SK-N-SH (cell line): ENCODE data around the gene CAPG. TPM values are rescaled to one million over a fixed set of nuclear protein-coding genes. Genes with fewer than 3 reads are reported as not detected.

ENCODE experiments used
- CTCF ChIA-PET: fragments of 300-600, 350-600 bp; formaldehyde crosslinking; extraction: SDS; loops from one replicate; lab custom pipeline; 2021; lab: Yijun Ruan, JAX
- POLR2A ChIA-PET: fragments of 350-600 bp; sonication (Branson Sonifier 250); formaldehyde crosslinking; extraction: SDS; loops from one replicate; lab custom pipeline; 2020; ENCODE audit warnings: antibody characterized with exemption, inconsistent platforms; lab: Yijun Ruan, JAX
- DNase-seq: peaks from one replicate; pipeline ENCODE4 v3.0.0; 2012
- H2AFZ ChIP-seq: fragments of 200-600 bp; sonication (generic); 2 replicates; pipeline ENCODE4 v1.8.1; 2016; ENCODE audit warnings: antibody characterized with exemption, mild to moderate bottlenecking, low read depth
- H3F3A ChIP-seq: fragments of 200-600 bp; sonication (generic); replicated peaks from 2 replicates; pipeline ENCODE3; 2016; ENCODE audit warnings: antibody characterized with exemption, mild to moderate bottlenecking; ENCODE audit not compliant: insufficient read depth
- H3K27ac ChIP-seq, 2 experiments: fragments of 200-500 bp in 1 of 2; fragments of 200-600 bp in 1 of 2; sonication (Bioruptor generic) in 1 of 2; sonication (generic), shearing (Covaris generic) in 1 of 2; 2 replicates each; pipeline versions ENCODE4 v1.5.1 to v1.6.1; 2014 to 2016; ENCODE audit warnings: low read depth in 2 of 2, inconsistent platforms in 1 of 2, low read length in 1 of 2, mild to moderate bottlenecking in 1 of 2, mixed read lengths in 1 of 2
- H3K27me3 ChIP-seq: fragments of 200-600 bp; sonication (generic), shearing (Covaris generic); 2 replicates; pipeline ENCODE4 v1.6.1; 2016; ENCODE audit warnings: mixed run types; ENCODE audit not compliant: insufficient read depth
- H3K36me3 ChIP-seq, 2 experiments: fragments of 200-500 bp in 1 of 2; fragments of 200-600 bp in 1 of 2; sonication (Bioruptor generic) in 1 of 2; sonication (generic) in 1 of 2; replicated peaks in 1 of 2; 2 replicates each; pipeline versions ENCODE3 to v1.5.1; 2014 to 2016; ENCODE audit warnings: low read length in 1 of 2, mild to moderate bottlenecking in 1 of 2; ENCODE audit not compliant: insufficient read depth in 2 of 2, control insufficient read depth in 1 of 2
- H3K4me1 ChIP-seq, 2 experiments: fragments of 200-500 bp in 1 of 2; fragments of 200-600 bp in 1 of 2; sonication (Bioruptor generic) in 1 of 2; sonication (generic), shearing (Covaris generic) in 1 of 2; 2 replicates each; pipeline versions ENCODE4 v1.5.1 to v1.6.1; 2014 to 2016; ENCODE audit warnings: low read depth in 1 of 2, low read length in 1 of 2, mixed run types in 1 of 2; ENCODE audit not compliant: insufficient read depth in 2 of 2, control insufficient read depth in 1 of 2
- H3K4me2 ChIP-seq: fragments of 200-600 bp; sonication (generic), shearing (Covaris generic); 2 replicates; pipeline ENCODE4 v1.6.1; 2017; ENCODE audit warnings: mixed run types
- H3K4me3 ChIP-seq, 2 experiments: fragments of 200-500 bp in 1 of 2; fragments of 200-600 bp in 1 of 2; sonication (Bioruptor generic) in 1 of 2; sonication (generic), shearing (Covaris generic) in 1 of 2; 2 replicates each; pipeline versions ENCODE4 v1.5.1 to v1.8.1; 2014 to 2016; ENCODE audit warnings: low read depth in 2 of 2, inconsistent platforms in 1 of 2, low read length in 1 of 2, mild to moderate bottlenecking in 1 of 2, mixed read lengths in 1 of 2, moderate library complexity in 1 of 2
- H3K79me2 ChIP-seq: fragments of 200-600 bp; sonication (generic); 2 replicates; pipeline ENCODE4 v1.8.1; 2017; ENCODE audit warnings: mild to moderate bottlenecking; ENCODE audit not compliant: insufficient read depth
- H3K9ac ChIP-seq: fragments of 200-600 bp; sonication (generic); 2 replicates; pipeline ENCODE4 v1.6.1; 2017; ENCODE audit warnings: mixed run types
- H3K9me2 ChIP-seq: fragments of 200-600 bp; sonication (generic); 2 replicates; pipeline ENCODE4 v1.6.1; 2017; ENCODE audit warnings: mixed run types
- H3K9me3 ChIP-seq: fragments of 200-600 bp; sonication (generic); 2 replicates; pipeline ENCODE4 v1.6.1; 2017; ENCODE audit warnings: mixed run types, mild to moderate bottlenecking, moderate library complexity
- H4K20me1 ChIP-seq: fragments of 200-600 bp; sonication (generic); 2 replicates; pipeline ENCODE4 v1.6.1; 2017; ENCODE audit warnings: mild to moderate bottlenecking, mixed run types; ENCODE audit not compliant: insufficient read depth
- ELF1 ChIP-seq: IDR thresholded peaks from 2 replicates; pipeline ENCODE4 v1.4.0; 2012
- EP300 ChIP-seq, 2 experiments: IDR thresholded peaks; 2 replicates each; pipeline versions ENCODE4 v1.4.0 to v1.6.1; 2012; ENCODE audit warnings: borderline replicate concordance in 1 of 2, low read depth in 1 of 2, low read length in 1 of 2
- FOSL2 ChIP-seq: IDR thresholded peaks from 2 replicates; pipeline ENCODE4 v1.4.0; 2012; ENCODE audit warnings: low read depth, mild to moderate bottlenecking, moderate library complexity, borderline replicate concordance
- GABPA ChIP-seq: IDR thresholded peaks from 2 replicates; pipeline ENCODE4 v1.4.0; 2012; ENCODE audit warnings: low read depth, mild to moderate bottlenecking
- GATA2 ChIP-seq: sonication (generic); formaldehyde crosslinking; IDR thresholded peaks from 2 replicates; pipeline ENCODE4 v1.5.0; 2020; ENCODE audit warnings: mild to moderate bottlenecking, missing genetic modification reagents
- IRF3 ChIP-seq: fragments of 150-350 bp; IDR thresholded peaks from 2 replicates; pipeline ENCODE4 v1.6.1; 2016; ENCODE audit warnings: mild to moderate bottlenecking, low read depth, low read length
- JUND ChIP-seq: IDR thresholded peaks from 2 replicates; pipeline ENCODE4 v1.4.0; 2012
- MXI1 ChIP-seq: IDR thresholded peaks from 2 replicates; pipeline ENCODE4 v1.6.1; 2012; ENCODE audit warnings: mild to moderate bottlenecking, low read depth, low read length, improper control_type of control experiment
- NFIC ChIP-seq: IDR thresholded peaks from 2 replicates; pipeline ENCODE4 v1.4.0; 2012; ENCODE audit warnings: borderline replicate concordance
- NRF1 ChIP-seq: IDR thresholded peaks from 2 replicates; pipeline ENCODE4 v1.6.1; 2012; ENCODE audit warnings: low read depth, mild to moderate bottlenecking, low read length
- PBX3 ChIP-seq: IDR thresholded peaks from 2 replicates; pipeline ENCODE4; 2012
- POLR2AphosphoS5 ChIP-seq: IDR thresholded peaks from 2 replicates; pipeline ENCODE4 v1.6.1; 2012; ENCODE audit warnings: low read depth, low read length
- RAD21 ChIP-seq: IDR thresholded peaks from 2 replicates; pipeline ENCODE4 v1.6.1; 2012; ENCODE audit warnings: mild to moderate bottlenecking, low read length
- RFX5 ChIP-seq: IDR thresholded peaks from 2 replicates; pipeline ENCODE4 v1.6.1; 2012; ENCODE audit warnings: mild to moderate bottlenecking, improper control_type of control experiment, low read length
- SIN3A ChIP-seq: IDR thresholded peaks from 2 replicates; pipeline ENCODE4 v1.6.1; 2012; ENCODE audit warnings: low read depth, mild to moderate bottlenecking, low read length, moderate library complexity, borderline replicate concordance
- TEAD4 ChIP-seq: IDR thresholded peaks from 2 replicates; pipeline ENCODE4 v1.4.0; 2012; ENCODE audit warnings: mild to moderate bottlenecking, borderline replicate concordance; ENCODE audit not compliant: insufficient read depth
- USF1 ChIP-seq: IDR thresholded peaks from 2 replicates; pipeline ENCODE4 v1.4.0; 2012; ENCODE audit warnings: low read depth, borderline replicate concordance
- USF2 ChIP-seq: fragments of 150-350 bp; IDR thresholded peaks from 2 replicates; pipeline ENCODE4 v1.6.1; 2017; ENCODE audit warnings: antibody characterized with exemption, low read length, low read depth, borderline replicate concordance
- YY1 ChIP-seq: IDR thresholded peaks from 2 replicates; pipeline ENCODE4 v1.4.0; 2012; ENCODE audit warnings: low read depth, mild to moderate bottlenecking
- ZBTB33 ChIP-seq: IDR thresholded peaks from 2 replicates; pipeline ENCODE4 v1.4.0; 2012; ENCODE audit warnings: low read depth, borderline replicate concordance
- WGBS: methylation state at CpG from one replicate; pipeline ENCODE4 v1.1.6; 2017; ENCODE audit warnings: low lambda C conversion rate; 5-methylcytosine and 5-hydroxymethylcytosine counted together
- polyA plus RNA-seq, 3 experiments: library from polyadenylated mRNA; depleted of rRNA; stranded (reverse); fragments of >200 nt; gene quantifications; 2 replicates each; pipeline ENCODE4 v1.2.3, GENCODE V29; 2012

The CAPG gene
- polyA plus RNA-seq, 1 of the 3 experiments (the other 2 are of a cell fraction), result 1.2 TPM

GRCh38 chr2:85390941-85391669 is 19.1 kb downstream of the CAPG start (continued):
- TF ChIP-seq USF1, result no peak

GRCh38 chr2:85388878-85389538 is 21.2 kb downstream of the CAPG start:
- no peaks in the 10 kb centered on the region for H3K9me2 ChIP-seq
- no peaks in the 10 kb centered on the region for H3K9me3 ChIP-seq
- H4K20me1 ChIP-seq, result no peaks in the 10 kb centered on the region
- H3K27me3 ChIP-seq, result no peaks in the 10 kb centered on the region
- ChIA-PET POLR2A (no interaction called here), CTCF (interaction anchor here (1.2 to 1.6 kb wide), 3 partner anchors 8 to 89 kb away, joined by 4 to 5 read pairs (median 4); no protein-coding TSS in a partner anchor)
- 75% methylated on average over 8 of the region's 9 CpGs for WGBS
- no peaks in the 10 kb centered on the region for H3F3A ChIP-seq
- DNase-seq, result no peak
- no peak overlapping the region for H3K9ac ChIP-seq
- no peak overlapping the region for H3K27ac ChIP-seq
- H3K4me2 ChIP-seq, result no peak overlapping the region
- H3K36me3 ChIP-seq, result peaks cover 6 to 11% of the 10 kb centered on the region in 2 experiments
- no peaks in the 10 kb centered on the region for H3K79me2 ChIP-seq
- H3K4me1 ChIP-seq, result no peaks in the 10 kb centered on the region
- H2AFZ ChIP-seq, result no peak overlapping the region
- TF ChIP-seq GATA2 (no peak), FOSL2 (no peak), JUND (no peak), YY1 (no peak), RFX5 (no peak), EP300 (IDR thresholded peaks at IDR 0.05; ENCODE audit: borderline replicate concordance in 1 of 2, low read depth in 1 of 2, low read length in 1 of 2) (no peak), USF2 (no peak), RAD21 (no peak), ZBTB33 (no peak), GABPA (no peak), NFIC (no peak), IRF3 (no peak), SIN3A (no peak), POLR2AphosphoS5 (no peak), NRF1 (no peak), MXI1 (no peak), ELF1 (no peak), PBX3 (no peak), TEAD4 (no peak)
- TF ChIP-seq, all 33 proteins: peak for 0
- no peak overlapping the region for H3K4me3 ChIP-seq
